HepG2 (cell line): Measurements from ENCODE around the gene VEGFB. TPM values are rescaled to one million over a fixed set of nuclear protein-coding genes. Genes with fewer than 3 reads are reported as not detected.

ENCODE experiments used
- ATAC-seq: fragments of 200-7000 bp; cut with Tn5 transposase; 3 replicates; pipeline ENCODE4 v1.9.1; 2020; ENCODE audit warnings: mild to moderate bottlenecking, moderate library complexity
- BruUV-seq: library from RNA; stranded (reverse); fragments of 400-500 nt; replicated peaks from 2 replicates; lab custom pipeline; 2021; lab: Mats Ljungman, UMichigan
- CTCF ChIA-PET: fragments of 300-600 bp; formaldehyde crosslinking; extraction: SDS; loops from one replicate; lab custom pipeline; 2021; ENCODE audit warnings: low total read pairs, inconsistent platforms, low intra/inter-chr PET ratio; lab: Yijun Ruan, JAX
- POLR2A ChIA-PET: fragments of 350-600 bp; sonication (Branson Sonifier 250); formaldehyde crosslinking; loops from one replicate; lab custom pipeline; 2020; ENCODE audit warnings: antibody characterized with exemption, inconsistent platforms; lab: Yijun Ruan, JAX
- DNase-seq: peaks from one replicate; pipeline ENCODE4 v3.0.0-alpha.2; 2015; ENCODE audit warnings: low spot score
- FAIRE-seq: peaks from 3 replicates; lab custom pipeline; 2011; peaks lifted over from hg19 to GRCh38; lab: Jason Lieb, UNC
- H2AFZ ChIP-seq: one replicate; pipeline ENCODE4 v1.6.1; 2011; ENCODE audit warnings: low read length, inconsistent platforms
- H3K27ac ChIP-seq: fragments of 300-600 bp; 3 replicates; pipeline ENCODE4 v1.8.0; 2011; ENCODE audit warnings: mixed run types, mild to moderate bottlenecking, mixed read lengths, low read length, inconsistent platforms; ENCODE audit not compliant: insufficient read depth; ENCODE audit errors: extremely low read length
- H3K27me3 ChIP-seq, 2 experiments: fragments of 200-600 bp in 1 of 2; 2 replicates in 1 of 2; 3 replicates in 1 of 2; pipeline versions ENCODE4 v1.6.0 to v1.8.0; 2011; ENCODE audit warnings: low read length in 2 of 2, mild to moderate bottlenecking in 2 of 2, moderate library complexity in 2 of 2, inconsistent platforms in 1 of 2; ENCODE audit not compliant: insufficient read depth in 2 of 2, control insufficient read depth in 1 of 2
- H3K36me3 ChIP-seq, 2 experiments: fragments of 200-600 bp in 1 of 2; replicated peaks in 1 of 2; 2 replicates in 1 of 2; 3 replicates in 1 of 2; pipeline versions ENCODE4 v1.5.1 to v1.8.0; 2011; ENCODE audit warnings: low read length in 2 of 2, inconsistent platforms in 1 of 2; ENCODE audit not compliant: insufficient read depth in 2 of 2, control insufficient read depth in 1 of 2
- H3K4me1 ChIP-seq: 2 replicates; pipeline ENCODE4 v1.5.1; 2012; ENCODE audit warnings: low read length, inconsistent platforms; ENCODE audit not compliant: insufficient read depth
- H3K4me2 ChIP-seq: 2 replicates; pipeline ENCODE4 v1.6.0; 2011; ENCODE audit warnings: low read depth, low read length, inconsistent platforms
- H3K4me3 ChIP-seq, 3 experiments: fragments of 200-600 bp in 1 of 3; sonication (generic), shearing (Covaris generic) in 1 of 3; replicated peaks in 1 of 3; 2 replicates each; pipeline ENCODE4 v1.5.1; 2011 to 2016; ENCODE audit warnings: low read length in 3 of 3, inconsistent platforms in 2 of 3, low read depth in 2 of 3, mild to moderate bottlenecking in 2 of 3, control low read depth in 1 of 3, mixed read lengths in 1 of 3; ENCODE audit not compliant: insufficient read depth in 1 of 3
- H3K79me2 ChIP-seq: one replicate; pipeline ENCODE4 v1.6.1; 2011; ENCODE audit warnings: low read length, inconsistent platforms; ENCODE audit not compliant: insufficient read depth
- H3K9ac ChIP-seq: 2 replicates; pipeline ENCODE4 v1.6.0; 2011; ENCODE audit warnings: mild to moderate bottlenecking, low read depth, low read length, inconsistent platforms; ENCODE audit not compliant: insufficient read depth
- H3K9me3 ChIP-seq: 2 replicates; pipeline ENCODE4 v1.5.1; 2012; ENCODE audit warnings: mild to moderate bottlenecking, low read length
- H4K20me1 ChIP-seq: 2 replicates; pipeline ENCODE4 v1.6.0; 2011; ENCODE audit warnings: inconsistent platforms, mild to moderate bottlenecking, low read length, moderate library complexity; ENCODE audit not compliant: insufficient read depth
- DMAP1 ChIP-seq: IDR thresholded peaks from 2 replicates; pipeline ENCODE4 v1.6.1; 2016
- ETV5 ChIP-seq: IDR thresholded peaks from 2 replicates; pipeline ENCODE4 v1.6.1; 2018; ENCODE audit warnings: missing biosample characterization, missing genetic modification reagents, inconsistent platforms, borderline replicate concordance
- KDM5B ChIP-seq: sonication (generic); formaldehyde crosslinking; IDR thresholded peaks from 2 replicates; pipeline ENCODE4 v1.4.0; 2020; ENCODE audit warnings: missing genetic modification reagents, mild to moderate bottlenecking, borderline replicate concordance
- RBFOX2 ChIP-seq: fragments of 200-400 bp; formaldehyde crosslinking; IDR thresholded peaks from 2 replicates; pipeline ENCODE4 v1.6.1; 2017; ENCODE audit warnings: low read depth, mild to moderate bottlenecking, low read length
- SP4 ChIP-seq: sonication (generic); formaldehyde crosslinking; IDR thresholded peaks from 2 replicates; pipeline ENCODE4 v1.8.1; 2023; ENCODE audit warnings: mild to moderate bottlenecking, missing genetic modification reagents
- ZNF614 ChIP-seq: IDR thresholded peaks from 2 replicates; pipeline ENCODE4 v1.6.1; 2018; ENCODE audit warnings: missing biosample characterization, missing genetic modification reagents, inconsistent platforms, borderline replicate concordance
- ZNF713 ChIP-seq: sonication (generic); formaldehyde crosslinking; IDR thresholded peaks from 2 replicates; pipeline ENCODE4 v1.4.0; 2020; ENCODE audit warnings: mild to moderate bottlenecking, missing genetic modification reagents
- ZNF737 ChIP-seq: sonication (generic); formaldehyde crosslinking; IDR thresholded peaks from 2 replicates; pipeline ENCODE4 v1.5.0; 2020; ENCODE audit warnings: missing genetic modification reagents, mild to moderate bottlenecking, borderline replicate concordance
- WGBS: methylation state at CpG from one replicate; pipeline ENCODE4 v1.1.6; 2017; ENCODE audit warnings: low lambda C conversion rate; 5-methylcytosine and 5-hydroxymethylcytosine counted together
- in situ Hi-C: cut with HindIII; loops from 2 replicates; pipeline ENCODE4 v1.10.0; 2017; ENCODE audit warnings: low pct_unique_long_range_greater_than_20kb; ENCODE audit not compliant: extremely low pct_ligation_motif_present
- intact Hi-C: fragments of 100-400 bp; cut with micrococcal nuclease; formaldehyde crosslinking; loops from one replicate; pipeline ENCODE4 v1.10.0; 2022; ENCODE audit not compliant: unreplicated experiment
- polyA plus RNA-seq, 8 experiments: library from polyadenylated mRNA; depleted of rRNA in 3 of 8; stranded (reverse) in 7 of 8; unstranded in 1 of 8; fragments of >200 nt; fragmentation: Illumina TruSeq in 4 of 8; extraction: Trizol in 4 of 8; gene quantifications; 2 replicates each; pipeline versions ENCODE4 v1.2.1 to v1.2.3, GENCODE V29; 2011 to 2016; ENCODE audit warnings: low read depth in 4 of 8, missing spikeins in 1 of 8, mixed read lengths in 1 of 8; ENCODE audit not compliant: insufficient read depth in 1 of 8
- total RNA-seq, 5 experiments: library from RNA; depleted of rRNA; stranded (reverse); fragments of >200 nt; fragmentation: Illumina TruSeq; extraction: Trizol; gene quantifications; 2 replicates each; pipeline ENCODE4 v1.2.3, GENCODE V29; 2016; ENCODE audit warnings: low read depth in 1 of 5

Gene VEGFB
- total and polyA plus RNA-seq, 2 of the 13 experiments (the other 11 are each of a cell fraction or from before 2014, with no cell fraction given) = 9.0 to 11.3 TPM

DNA sequence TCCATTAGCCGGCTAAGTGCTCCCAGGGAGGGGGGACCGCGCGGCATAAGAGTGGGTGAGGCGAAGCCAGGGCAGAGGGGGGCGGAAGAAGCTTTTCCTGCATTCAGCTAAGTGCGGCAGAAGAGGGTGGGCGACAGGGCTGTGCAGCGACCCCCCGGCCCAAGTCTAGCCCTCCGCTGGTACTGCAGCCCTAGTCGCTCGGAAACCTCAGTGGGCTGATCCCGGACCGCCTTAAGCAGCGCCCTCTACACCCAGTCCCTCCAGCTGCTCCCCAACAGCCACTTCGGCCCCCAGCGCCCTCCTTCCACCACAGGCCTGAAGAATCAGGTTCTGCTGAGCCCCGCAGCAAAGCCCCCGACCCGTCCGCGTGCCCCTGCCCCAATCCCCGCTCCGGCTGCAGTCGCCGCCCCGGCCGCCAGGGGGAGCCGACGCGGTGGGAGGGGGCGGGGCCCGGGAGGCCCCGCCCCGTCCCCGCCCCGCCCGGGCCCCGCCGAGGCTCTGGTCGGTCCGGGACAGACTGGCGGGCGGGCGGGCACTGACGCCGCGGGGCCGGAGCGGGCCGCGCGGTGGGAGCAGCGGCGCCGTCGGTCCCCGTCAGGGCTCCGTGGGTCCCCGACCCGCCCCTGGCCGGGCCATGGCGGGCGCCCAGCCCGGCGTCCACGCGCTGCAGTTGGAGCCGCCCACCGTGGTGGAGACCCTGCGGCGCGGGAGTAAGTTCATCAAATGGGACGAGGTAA lies 16.8 kb downstream of the VEGFB start, which contains the start of gene PLCB3 (continued):
- no peak; the same call in 1 of the 2 replicates for TF ChIP-seq ZNF614 (CRISPR knock-in tag)
- TF ChIP-seq DMAP1 (CRISPR knock-in tag) = no peak
- no peak for TF ChIP-seq ZNF713 (CRISPR knock-in tag)
- TF ChIP-seq SP4 (CRISPR knock-in tag) = peak; percentile 85

DNA sequence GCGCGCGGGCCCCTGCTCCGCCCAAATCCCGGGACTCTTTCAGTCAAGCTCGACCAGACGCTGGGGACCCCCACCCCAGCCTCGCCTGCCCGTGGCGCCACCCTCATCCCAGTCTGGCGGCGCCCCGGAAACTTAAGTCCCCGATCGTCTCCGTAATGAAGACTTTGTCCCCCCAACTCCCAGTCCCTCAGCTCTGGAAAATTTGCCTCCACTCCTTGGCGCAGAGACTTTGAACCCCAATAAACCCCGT lies 17.3 kb downstream of the VEGFB start:
- Histone ChIP-seq H3K4me3 (peak overlapping the region; percentile 66 to 88 (median 83)), H3K9me3 (no peaks in the 10 kb centered on the region), H3K79me2 (peaks cover 7% of the 10 kb centered on the region), H3K9ac (peak overlapping the region; percentile 70), H3K4me1 (peaks cover 51% of the 10 kb centered on the region), H3K36me3 (peaks cover 5 to 10% of the 10 kb centered on the region in 2 experiments; a peak in 1 of 5 replicates), H3K27ac (no peak overlapping the region), H4K20me1 (no peaks in the 10 kb centered on the region), H3K4me2 (peak overlapping the region; percentile 97), H2AFZ (no peak overlapping the region), H3K27me3 (no peaks in the 10 kb centered on the region; a peak in 1 of 5 replicates)
- DNase-seq (no peak), FAIRE-seq (no peak), ATAC-seq (no peak)
- in situ Hi-C loops (no loop called here), intact Hi-C loops (loop anchor here (2.0 kb wide), 2 partner anchors 17 to 61 kb away; no protein-coding TSS in a partner anchor)
- TF ChIP-seq RBFOX2 = 0 out of 2 replicates have a peak, but pooled peaks have one; percentile 9
- peak; percentile 54; the same call in 1 of the 2 replicates for TF ChIP-seq KDM5B (CRISPR knock-in tag)
- 0 out of 2 replicates have a peak, but pooled peaks have one; percentile 16 for TF ChIP-seq ETV5 (CRISPR knock-in tag)
- TF ChIP-seq ZNF737 (CRISPR knock-in tag) = no peak
- POLR2A ChIA-PET = interaction anchor here (1.3 to 2.1 kb wide), 4 partner anchors 10 to 53 kb away, joined by 6 to 7 read pairs (median 6); partner anchors contain the start of genes ESRRA and FKBP2
- 0% methylated on average over 6 of the region's 18 CpGs for WGBS
- no TSS peak for BruUV-seq
- CTCF ChIA-PET = no interaction called here
